PC-9 (cell line): ENCODE measurements around the gene PYROXD2.

Experiments
- EZH2 ChIP-seq: fragments of 200-600 bp; sonication (generic); IDR thresholded peaks from 2 replicates; pipeline ENCODE4 v1.8.0; 2017; ENCODE audit warnings: antibody characterized with exemption, low read depth
- TF ChIP-seq, protein P1 (sequence below): fragments of 200-600 bp; sonication (generic); conservative IDR thresholded peaks from 2 replicates; pipeline ENCODE4 v1.6.1; 2017; ENCODE audit warnings: mixed run types, antibody characterized with exemption, mild to moderate bottlenecking, moderate library complexity

DNA sequence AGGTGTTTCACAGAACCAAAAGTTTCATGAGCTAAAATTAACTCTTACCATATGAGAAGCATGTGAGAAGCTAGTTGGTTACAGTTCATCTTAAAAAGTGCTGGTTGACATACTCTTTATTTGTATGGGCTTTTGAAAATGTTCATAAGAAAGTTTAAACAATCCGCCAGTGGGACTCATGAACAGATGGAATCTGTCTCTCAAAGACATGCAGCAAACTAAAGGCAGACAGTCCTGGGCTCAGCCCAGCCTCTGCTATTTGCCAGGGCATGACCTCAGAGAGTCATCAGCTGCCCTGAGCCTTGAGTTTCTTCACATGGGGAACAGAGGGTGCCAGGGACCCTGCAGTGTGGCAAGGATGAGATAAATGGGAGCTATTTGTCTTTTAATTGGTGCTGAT is 3.2 kb downstream of the PYROXD2 start:
- TF ChIP-seq, protein P1, sequence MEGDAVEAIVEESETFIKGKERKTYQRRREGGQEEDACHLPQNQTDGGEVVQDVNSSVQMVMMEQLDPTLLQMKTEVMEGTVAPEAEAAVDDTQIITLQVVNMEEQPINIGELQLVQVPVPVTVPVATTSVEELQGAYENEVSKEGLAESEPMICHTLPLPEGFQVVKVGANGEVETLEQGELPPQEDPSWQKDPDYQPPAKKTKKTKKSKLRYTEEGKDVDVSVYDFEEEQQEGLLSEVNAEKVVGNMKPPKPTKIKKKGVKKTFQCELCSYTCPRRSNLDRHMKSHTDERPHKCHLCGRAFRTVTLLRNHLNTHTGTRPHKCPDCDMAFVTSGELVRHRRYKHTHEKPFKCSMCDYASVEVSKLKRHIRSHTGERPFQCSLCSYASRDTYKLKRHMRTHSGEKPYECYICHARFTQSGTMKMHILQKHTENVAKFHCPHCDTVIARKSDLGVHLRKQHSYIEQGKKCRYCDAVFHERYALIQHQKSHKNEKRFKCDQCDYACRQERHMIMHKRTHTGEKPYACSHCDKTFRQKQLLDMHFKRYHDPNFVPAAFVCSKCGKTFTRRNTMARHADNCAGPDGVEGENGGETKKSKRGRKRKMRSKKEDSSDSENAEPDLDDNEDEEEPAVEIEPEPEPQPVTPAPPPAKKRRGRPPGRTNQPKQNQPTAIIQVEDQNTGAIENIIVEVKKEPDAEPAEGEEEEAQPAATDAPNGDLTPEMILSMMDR, result no peak
- TF ChIP-seq EZH2, result no peak
